DND-41 (cell line): Measurements from ENCODE around the gene TAB2.

Source experiments
- CTCF ChIP-seq: IDR thresholded peaks from 2 replicates; pipeline ENCODE4 v1.5.1; 2012; ENCODE audit warnings: borderline replicate concordance, low read length, moderate library complexity, mild to moderate bottlenecking; ENCODE audit not compliant: poor library complexity, severe bottlenecking; ENCODE audit errors: extremely low read depth
- EZH2 ChIP-seq: IDR thresholded peaks from 3 replicates; pipeline ENCODE4 v1.6.1; 2012; ENCODE audit warnings: borderline replicate concordance, low read depth, mild to moderate bottlenecking, moderate library complexity, low read length, inconsistent platforms; ENCODE audit not compliant: severe bottlenecking

- no peak for TF ChIP-seq CTCF
- TF ChIP-seq EZH2 = no peak
Measured at GRCh38 chr6:149454346-149454848, 136.9 kb downstream of the TAB2 start.
